RWPE1 (cell line): Measurements from ENCODE around the gene PLOD1.
A peak's percentile ranks its signal among the peaks of the same experiment; 100 is the strongest.
"Not testable (repeated sequence)": the region's sequence is repeated elsewhere in the genome, so short reads cannot be mapped to it uniquely, and the experiment has no call there.

Experiments used
- CTCF ChIA-PET: fragments of 350-600 bp; sonication (Branson Sonifier 250); formaldehyde crosslinking; extraction: SDS; loops from one replicate; lab custom pipeline; 2021; lab: Yijun Ruan, JAX
- POLR2A ChIA-PET: fragments of 400-600 bp; formaldehyde crosslinking; extraction: SDS; loops from one replicate; lab custom pipeline; 2020; ENCODE audit warnings: antibody characterized with exemption; ENCODE audit not compliant: low non-redundant PET; lab: Yijun Ruan, JAX
- DNase-seq: peaks from one replicate; pipeline ENCODE4 v3.0.0; 2012; ENCODE audit warnings: low spot score
- H3K27ac ChIP-seq: fragments of 450-650 bp; 2 replicates; pipeline ENCODE4 v1.5.1; 2017
- TF ChIP-seq, protein P1 (sequence below): fragments of 450-650 bp; conservative IDR thresholded peaks from 2 replicates; pipeline ENCODE4 v1.5.1; 2017; ENCODE audit warnings: low read depth, mild to moderate bottlenecking

PLOD1 gene

DNA sequence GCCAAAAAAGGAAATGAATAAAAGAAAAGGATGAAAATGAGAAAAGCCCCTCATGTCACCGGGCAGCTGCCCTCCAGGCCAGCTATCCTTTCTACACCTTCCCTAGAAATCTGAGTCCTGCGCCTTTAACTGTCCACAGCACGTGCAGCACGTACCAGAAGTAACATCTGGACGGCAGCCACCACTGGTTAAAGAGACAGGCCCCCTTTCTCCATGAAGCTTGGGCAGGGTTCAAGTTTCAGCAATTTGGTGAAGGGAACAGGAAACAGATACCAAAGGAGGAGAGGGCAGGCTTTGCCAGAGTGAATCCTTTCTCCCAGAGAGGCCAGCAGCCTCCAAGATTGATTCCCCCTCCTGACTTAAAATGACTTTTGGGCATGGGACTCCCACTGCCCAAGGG is 4.7 kb upstream of the PLOD1 start:
- ChIA-PET POLR2A (interaction anchor here (0.7 kb wide), 2 partner anchors 54 to 229 kb away, joined by 4 read pairs; no protein-coding TSS in a partner anchor), CTCF (no interaction called here)
- TF ChIP-seq, protein P1, sequence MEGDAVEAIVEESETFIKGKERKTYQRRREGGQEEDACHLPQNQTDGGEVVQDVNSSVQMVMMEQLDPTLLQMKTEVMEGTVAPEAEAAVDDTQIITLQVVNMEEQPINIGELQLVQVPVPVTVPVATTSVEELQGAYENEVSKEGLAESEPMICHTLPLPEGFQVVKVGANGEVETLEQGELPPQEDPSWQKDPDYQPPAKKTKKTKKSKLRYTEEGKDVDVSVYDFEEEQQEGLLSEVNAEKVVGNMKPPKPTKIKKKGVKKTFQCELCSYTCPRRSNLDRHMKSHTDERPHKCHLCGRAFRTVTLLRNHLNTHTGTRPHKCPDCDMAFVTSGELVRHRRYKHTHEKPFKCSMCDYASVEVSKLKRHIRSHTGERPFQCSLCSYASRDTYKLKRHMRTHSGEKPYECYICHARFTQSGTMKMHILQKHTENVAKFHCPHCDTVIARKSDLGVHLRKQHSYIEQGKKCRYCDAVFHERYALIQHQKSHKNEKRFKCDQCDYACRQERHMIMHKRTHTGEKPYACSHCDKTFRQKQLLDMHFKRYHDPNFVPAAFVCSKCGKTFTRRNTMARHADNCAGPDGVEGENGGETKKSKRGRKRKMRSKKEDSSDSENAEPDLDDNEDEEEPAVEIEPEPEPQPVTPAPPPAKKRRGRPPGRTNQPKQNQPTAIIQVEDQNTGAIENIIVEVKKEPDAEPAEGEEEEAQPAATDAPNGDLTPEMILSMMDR = no peak
- peak overlapping the region; percentile 68 for H3K27ac ChIP-seq
- no peak for DNase-seq

DNA sequence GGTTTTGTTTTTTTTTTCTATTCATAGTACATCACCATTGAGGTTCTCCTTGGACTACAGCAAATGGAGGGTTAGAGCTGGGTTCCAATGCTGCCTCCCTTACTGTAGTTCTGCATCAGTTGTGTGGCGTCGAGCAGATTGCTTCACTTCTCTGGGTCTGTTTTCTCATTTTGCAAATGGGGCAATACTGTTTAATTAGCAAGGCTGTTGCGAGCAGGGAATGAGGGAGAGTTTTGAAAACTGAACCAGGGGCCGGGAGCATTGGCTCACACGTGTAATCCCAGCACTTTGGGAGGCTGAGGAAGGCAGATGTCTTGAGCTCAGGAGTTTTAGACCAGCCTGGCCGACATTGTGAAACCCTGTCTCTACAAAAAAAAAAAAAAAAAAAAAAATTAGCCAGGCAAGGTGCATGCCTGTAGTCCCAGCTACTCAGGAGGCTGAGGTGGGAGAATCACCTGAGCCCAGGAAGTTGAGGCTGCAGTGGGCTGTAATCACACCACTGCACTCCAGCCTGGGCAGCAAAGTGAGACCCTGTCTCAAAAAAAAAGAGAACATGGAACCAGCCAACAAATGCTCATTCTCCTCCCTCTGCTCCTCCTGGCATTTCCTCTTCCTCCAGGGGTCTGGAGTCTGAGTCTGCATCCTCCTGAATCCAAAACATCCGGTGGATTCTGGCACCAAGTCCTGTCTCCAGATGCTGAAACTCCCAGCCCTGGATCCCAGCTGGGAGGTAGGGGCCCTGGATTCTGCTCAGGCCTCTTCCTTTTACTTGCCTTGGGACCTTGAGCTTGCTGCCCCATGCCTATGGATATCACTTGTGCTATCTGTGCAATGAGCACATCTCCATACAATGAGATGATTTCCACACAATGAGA is 3.7 kb upstream of the PLOD1 start:
- TF ChIP-seq, protein P1 = no peak
- CTCF ChIA-PET = no interaction called here
- POLR2A ChIA-PET = interaction anchor here (0.6 kb wide), 1 partner anchor 8 kb away, joined by 11 read pairs; no protein-coding TSS in a partner anchor
- DNase-seq = no peak
- H3K27ac ChIP-seq = peak overlapping the region; percentile 68

DNA sequence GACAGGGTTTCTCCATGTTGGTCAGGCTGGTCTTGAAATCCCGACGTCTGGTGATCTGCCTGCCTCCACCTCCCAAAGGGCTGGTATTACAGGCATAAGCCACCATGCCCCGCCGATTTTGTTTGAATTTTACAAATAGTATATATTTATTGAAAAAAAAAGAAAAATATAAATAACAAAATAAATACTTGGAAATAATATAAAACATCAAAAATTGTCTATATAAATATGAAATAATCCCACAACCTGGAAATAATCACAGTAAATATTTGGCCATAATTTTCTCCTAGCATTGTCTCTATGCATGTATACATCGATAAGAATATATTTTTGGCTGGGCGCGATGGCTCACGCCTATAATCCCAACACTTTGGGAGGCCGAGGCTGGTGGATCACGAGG is 2.7 kb upstream of the PLOD1 start:
- POLR2A ChIA-PET = no interaction called here
- no peak for DNase-seq
- H3K27ac ChIP-seq = peak overlapping the region; percentile 68
- TF ChIP-seq, protein P1 = no peak
- CTCF ChIA-PET = no interaction called here

DNA sequence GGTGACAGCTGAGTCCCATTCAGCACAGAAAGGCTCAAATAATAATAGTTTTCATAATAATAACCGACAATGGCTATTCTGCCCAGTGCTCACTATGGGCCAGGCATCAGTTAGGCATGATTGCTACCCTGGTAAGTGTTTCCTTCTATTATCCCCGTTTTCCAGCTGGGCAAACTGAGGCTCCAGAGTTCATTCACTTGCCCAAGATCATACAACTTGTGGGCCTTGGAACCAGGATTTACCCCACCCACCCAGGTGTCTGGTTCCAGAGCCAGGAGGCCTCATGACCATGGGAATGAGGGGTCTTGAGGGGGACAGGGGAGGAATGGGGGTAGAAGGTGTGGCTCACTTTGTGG is 518 bp downstream of the PLOD1 start:
- ChIA-PET CTCF (no interaction called here), POLR2A (no interaction called here)
- TF ChIP-seq, protein P1 = no peak
- H3K27ac ChIP-seq = peak overlapping the region; percentile 79
- no peak for DNase-seq

DNA sequence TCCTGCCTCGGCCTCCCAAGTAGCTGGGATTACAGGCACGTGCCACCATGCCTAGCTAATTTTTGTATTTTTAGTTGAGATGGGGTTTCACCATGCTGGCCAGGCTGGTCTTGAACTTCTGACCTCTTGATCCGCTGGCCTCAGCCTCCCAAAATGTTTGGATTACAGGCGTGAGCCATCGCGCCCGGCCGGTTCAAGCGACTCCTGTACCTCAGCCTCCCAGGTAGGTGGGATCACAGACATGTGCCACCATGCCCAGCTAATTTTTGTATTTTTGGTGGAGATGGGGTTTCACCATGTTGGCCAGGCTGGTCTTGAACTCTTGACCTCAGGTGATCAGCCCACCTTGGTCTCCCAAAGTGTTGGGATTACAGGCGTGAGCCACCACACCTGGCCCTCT is 1.2 kb downstream of the PLOD1 start:
- DNase-seq, CTCF ChIA-PET, POLR2A ChIA-PET: not testable (repeated sequence)
- H3K27ac ChIP-seq = peak overlapping the region; percentile 79

DNA sequence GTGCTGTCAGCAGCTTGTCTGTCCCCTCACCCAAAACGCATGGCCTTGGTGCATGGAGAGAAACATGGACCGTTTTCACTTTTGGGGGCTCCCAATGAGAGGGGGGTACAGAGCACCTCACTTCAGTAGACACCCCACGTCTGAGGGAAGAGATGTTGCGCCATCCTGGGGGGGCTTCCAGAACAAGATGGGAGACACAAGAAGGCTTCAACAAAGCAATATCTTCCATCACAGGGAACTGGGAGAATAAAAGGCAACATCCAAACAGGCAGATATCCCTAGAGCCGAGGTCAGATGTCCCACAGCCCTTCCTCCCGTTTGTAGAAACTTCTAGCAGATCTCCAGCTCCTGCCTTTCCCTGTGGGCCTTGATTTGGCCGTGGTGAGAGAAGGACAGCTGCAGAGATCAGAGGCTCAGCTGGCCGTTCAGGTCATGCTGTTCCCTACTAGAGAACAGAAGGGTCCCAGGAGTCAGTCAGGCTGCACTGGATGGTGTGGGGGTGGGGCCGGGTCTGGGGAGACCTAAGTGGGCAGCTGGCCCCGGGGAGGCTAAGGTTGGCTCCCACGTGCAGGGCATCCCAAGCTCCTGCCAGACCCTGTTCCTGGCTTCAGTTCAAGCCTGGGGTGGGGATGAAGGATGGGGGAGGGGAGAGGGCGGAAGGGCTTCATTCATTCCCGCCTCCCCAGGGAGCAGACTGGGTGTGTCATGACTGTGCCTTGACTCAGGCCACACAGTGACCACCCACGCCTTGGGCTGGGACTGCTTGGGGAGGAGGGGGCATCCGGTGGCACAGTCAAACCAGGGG is 4.4 kb downstream of the PLOD1 start:
- no peak for DNase-seq

DNA sequence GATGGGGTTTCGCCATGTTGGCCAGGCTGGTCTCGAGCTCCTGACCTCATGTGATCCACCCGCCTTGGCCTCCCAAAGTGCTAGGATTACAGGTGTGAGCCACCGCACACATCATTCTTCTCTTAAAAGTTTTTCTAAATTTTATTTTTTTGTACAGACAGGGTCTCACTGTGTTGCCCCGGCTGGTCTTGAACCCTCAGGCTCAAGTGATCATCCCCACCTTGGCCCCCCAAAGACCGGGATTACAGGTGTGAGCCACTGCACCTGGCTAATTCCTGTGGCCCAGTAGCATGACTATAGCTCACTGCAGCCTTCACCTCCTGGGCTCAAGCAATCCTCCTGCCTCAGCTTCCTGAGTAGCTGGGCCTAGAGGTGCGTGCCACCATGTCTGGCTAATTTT is 5.3 kb downstream of the PLOD1 start:
- POLR2A ChIA-PET, DNase-seq: not testable (repeated sequence)
- peak overlapping the region; percentile 57 for H3K27ac ChIP-seq
- CTCF ChIA-PET = interaction anchor here (0.6 kb wide), 1 partner anchor 39 kb away, joined by 4 read pairs; no protein-coding TSS in a partner anchor

More for the DNA sequence above, 4.4 kb downstream of the PLOD1 start:
- TF ChIP-seq, protein P1 = no peak
- H3K27ac ChIP-seq = peak overlapping the region; percentile 57
- CTCF ChIA-PET = interaction anchor here (0.6 kb wide), 2 partner anchors 22 to 40 kb away, joined by 3 to 4 read pairs; no protein-coding TSS in a partner anchor
- POLR2A ChIA-PET = interaction anchor here (0.6 kb wide), 1 partner anchor 8 kb away, joined by 11 read pairs; no protein-coding TSS in a partner anchor
